Body of pancreas (tissue), 4 donors: ENCODE data around the gene CLPSL1. TPM values are rescaled to one million over a fixed set of nuclear protein-coding genes. Genes with fewer than 3 reads are reported as not detected.

Source experiments
- ATAC-seq: fragments of 150-250 bp; one replicate; pipeline ENCODE4 v1.9.1; 2016
- DNase-seq, 4 donors: peaks; one replicate each; pipeline ENCODE4 v3.0.0-alpha.2; 2019
- H3K27ac ChIP-seq, 4 donors: fragments of 200-600 bp; sonication (generic); 1 replicate in 3 of 4; 2 replicates in 1 of 4; pipeline versions ENCODE4 v1.5.1 to v1.6.1; 2016 to 2019; ENCODE audit warnings: mild to moderate bottlenecking in 1 of 4, mixed read lengths in 1 of 4, moderate library complexity in 1 of 4
- H3K27me3 ChIP-seq, 2 donors: fragments of 200-600 bp; sonication (generic); one replicate each; pipeline ENCODE4 v1.6.0; 2016; ENCODE audit warnings: mild to moderate bottlenecking in 1 of 2
- H3K36me3 ChIP-seq, 2 donors: fragments of 200-600 bp; sonication (generic); replicated peaks in 1 of 2; 2 replicates each; pipeline ENCODE4 v1.5.1; 2016; ENCODE audit warnings: low read depth in 2 of 2; ENCODE audit not compliant: insufficient read depth in 1 of 2
- H3K4me1 ChIP-seq: fragments of 200-600 bp; sonication (generic); one replicate; pipeline ENCODE4 v1.6.0; 2016
- H3K4me3 ChIP-seq, 2 donors: fragments of 200-600 bp; sonication (generic); 1 replicate in 1 of 2; 2 replicates in 1 of 2; pipeline ENCODE4 v1.5.1; 2016 to 2019
- H3K9me3 ChIP-seq, 3 donors: fragments of 200-600 bp; sonication (generic); 1 replicate in 2 of 3; 2 replicates in 1 of 3; pipeline ENCODE4 v1.5.1; 2016
- POLR2A ChIP-seq, 3 donors: fragments of 450-650 bp; IDR thresholded peaks; one replicate each; pipeline ENCODE4 v1.6.1; 2016; ENCODE audit warnings: antibody characterized with exemption in 3 of 3, mild to moderate bottlenecking in 2 of 3
- WGBS, 2 donors: methylation state at CpG; one replicate each; pipeline ENCODE4 v1.1.5; 2017; 5-methylcytosine and 5-hydroxymethylcytosine counted together
- intact Hi-C: fragments of 100-400 bp; cut with DNase I; formaldehyde crosslinking; loops from one replicate; pipeline ENCODE4 v1.15.1; 2023
- total RNA-seq, 2 donors: library from RNA; depleted of rRNA; stranded (reverse); fragments of >200 nt; gene quantifications; one replicate each; pipeline ENCODE4 v1.1.0, GENCODE V29; 2016
- TF ChIP-seq, protein P1 (sequence below), 7 experiments: fragments of 450-650 bp in 4 of 7; fragments of 200-600 bp in 3 of 7; sonication (generic) in 3 of 7; IDR thresholded peaks; one replicate each; pipeline ENCODE4 v1.5.1; 2016 to 2019; ENCODE audit warnings: antibody characterized with exemption in 7 of 7

The CLPSL1 gene
- total RNA-seq, 2 donors from 2014 or later: 7.8 to 11.9 TPM

- no peak for ATAC-seq
- DNase-seq: no peak
- no peak overlapping the region for H3K27ac ChIP-seq
- peaks cover 15% of the 10 kb centered on the region for H3K4me1 ChIP-seq
- H3K36me3 ChIP-seq: no peaks in the 10 kb centered on the region
- no peak for TF ChIP-seq POLR2A (IDR thresholded peaks at IDR 0.05)
- TF ChIP-seq, protein P1, sequence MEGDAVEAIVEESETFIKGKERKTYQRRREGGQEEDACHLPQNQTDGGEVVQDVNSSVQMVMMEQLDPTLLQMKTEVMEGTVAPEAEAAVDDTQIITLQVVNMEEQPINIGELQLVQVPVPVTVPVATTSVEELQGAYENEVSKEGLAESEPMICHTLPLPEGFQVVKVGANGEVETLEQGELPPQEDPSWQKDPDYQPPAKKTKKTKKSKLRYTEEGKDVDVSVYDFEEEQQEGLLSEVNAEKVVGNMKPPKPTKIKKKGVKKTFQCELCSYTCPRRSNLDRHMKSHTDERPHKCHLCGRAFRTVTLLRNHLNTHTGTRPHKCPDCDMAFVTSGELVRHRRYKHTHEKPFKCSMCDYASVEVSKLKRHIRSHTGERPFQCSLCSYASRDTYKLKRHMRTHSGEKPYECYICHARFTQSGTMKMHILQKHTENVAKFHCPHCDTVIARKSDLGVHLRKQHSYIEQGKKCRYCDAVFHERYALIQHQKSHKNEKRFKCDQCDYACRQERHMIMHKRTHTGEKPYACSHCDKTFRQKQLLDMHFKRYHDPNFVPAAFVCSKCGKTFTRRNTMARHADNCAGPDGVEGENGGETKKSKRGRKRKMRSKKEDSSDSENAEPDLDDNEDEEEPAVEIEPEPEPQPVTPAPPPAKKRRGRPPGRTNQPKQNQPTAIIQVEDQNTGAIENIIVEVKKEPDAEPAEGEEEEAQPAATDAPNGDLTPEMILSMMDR (IDR thresholded peaks at IDR 0.05): no peak
- H3K4me3 ChIP-seq: no peak overlapping the region
- intact Hi-C loops: no loop called here
- 70 to 79% methylated on average over 3 of the region's 3 CpGs for WGBS, 2 donors
- no peaks in the 10 kb centered on the region for H3K9me3 ChIP-seq
- H3K27me3 ChIP-seq: no peaks in the 10 kb centered on the region
These were observed 27.9 kb downstream of the CLPSL1 start for GRCh38 chr6:35808688-35809087.

GRCh38 chr6:35809809-35810208 lies 29.0 kb downstream of the CLPSL1 start:
- no peak for DNase-seq
- H3K4me1 ChIP-seq: peaks cover 15% of the 10 kb centered on the region
- no peak overlapping the region for H3K27ac ChIP-seq
- intact Hi-C loops: no loop called here
- H3K36me3 ChIP-seq: no peaks in the 10 kb centered on the region
- H3K9me3 ChIP-seq: no peaks in the 10 kb centered on the region
- 78 to 79% methylated on average over 5 of the region's 5 CpGs for WGBS, 2 donors
- ATAC-seq: no peak
- TF ChIP-seq, protein P1 (IDR thresholded peaks at IDR 0.05): no peak
- no peak for TF ChIP-seq POLR2A (IDR thresholded peaks at IDR 0.05)
- no peaks in the 10 kb centered on the region for H3K27me3 ChIP-seq
- H3K4me3 ChIP-seq: no peak overlapping the region

DNA sequence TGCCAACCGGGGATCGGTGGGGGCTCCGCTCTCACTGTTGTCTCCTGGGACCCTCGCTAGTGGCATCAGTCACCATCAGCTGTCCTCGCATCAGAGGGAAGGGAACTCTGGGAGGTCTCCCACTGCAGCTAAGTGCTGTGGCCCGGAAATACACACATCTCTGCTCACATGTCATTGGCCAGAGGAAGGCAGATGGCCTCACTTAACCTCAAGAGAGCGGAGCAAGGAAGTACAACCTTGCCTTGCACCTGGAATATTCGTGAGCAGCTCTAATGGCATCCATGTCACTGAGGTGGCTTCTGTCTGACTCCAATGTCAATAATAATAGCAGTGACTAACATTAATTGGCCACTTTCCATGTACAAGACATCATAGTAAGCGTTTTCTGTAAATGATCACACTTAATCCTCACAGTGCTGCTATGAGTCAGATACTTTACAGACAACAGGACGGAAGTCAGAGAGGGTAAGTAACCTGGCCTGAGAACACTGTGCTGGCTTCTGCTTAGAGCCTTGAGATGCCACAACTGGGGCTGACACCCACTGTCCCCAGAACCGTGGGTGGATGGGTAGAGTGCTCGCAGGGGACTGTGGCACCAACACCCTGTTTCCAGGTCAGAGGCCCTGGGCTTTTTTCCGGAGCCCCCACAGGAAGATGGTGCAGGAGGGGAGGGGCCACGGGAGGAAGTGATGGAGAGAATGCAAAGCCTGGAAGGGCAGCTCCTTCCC lies 30.3 kb downstream of the CLPSL1 start:
- WGBS, 2 donors: 68 to 78% methylated on average over 11 to 14 of the region's 14 CpGs
- ATAC-seq: peak; percentile 72

DNA sequence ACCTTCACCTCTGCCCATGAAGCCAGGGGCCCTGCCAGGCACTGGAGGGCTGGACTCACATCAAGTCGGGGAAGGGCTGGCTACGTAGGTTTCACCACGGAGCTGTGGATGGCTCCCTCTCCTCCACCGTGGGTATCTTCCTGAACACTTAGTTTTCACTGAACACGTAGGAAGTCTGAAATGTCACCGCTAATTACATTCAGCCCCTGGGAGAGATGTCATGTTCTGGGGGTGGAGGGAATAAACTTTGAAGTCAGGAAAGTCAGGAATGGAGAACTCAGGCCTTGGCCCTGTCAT lies 30.8 kb downstream of the CLPSL1 start:
- Histone ChIP-seq H3K27ac (peak overlapping the region in 2 of 4 donors; percentile 11 to 42), H3K4me1 (peaks cover 8% of the 10 kb centered on the region), H3K36me3 (no peaks in the 10 kb centered on the region), H3K9me3 (no peaks in the 10 kb centered on the region), H3K27me3 (no peaks in the 10 kb centered on the region), H3K4me3 (no peak overlapping the region)
- intact Hi-C loops: no loop called here
- 77 to 80% methylated on average over 3 to 6 of the region's 6 CpGs for WGBS, 2 donors
- no peak for ATAC-seq
- no peak for TF ChIP-seq POLR2A (IDR thresholded peaks at IDR 0.05)
- TF ChIP-seq, protein P1 (IDR thresholded peaks at IDR 0.05): no peak
- no peak for DNase-seq

More for the DNA sequence above, 30.3 kb downstream of the CLPSL1 start:
- Histone ChIP-seq H3K4me3 (no peak overlapping the region), H3K36me3 (no peaks in the 10 kb centered on the region), H3K27ac (peak overlapping the region in 3 of 4 donors; percentile 2 to 42 (median 11)), H3K9me3 (no peaks in the 10 kb centered on the region), H3K27me3 (no peaks in the 10 kb centered on the region), H3K4me1 (peaks cover 8% of the 10 kb centered on the region)
- peak in 2 of 4 donors; percentile 34 to 56 for DNase-seq
- TF ChIP-seq, protein P1 (IDR thresholded peaks at IDR 0.05): no peak
- TF ChIP-seq POLR2A (IDR thresholded peaks at IDR 0.05): no peak
- intact Hi-C loops: no loop called here

GRCh38 chr6:35817515-35817914 lies 36.7 kb downstream of the CLPSL1 start:
- Histone ChIP-seq H3K4me1 (no peaks in the 10 kb centered on the region), H3K27me3 (no peaks in the 10 kb centered on the region), H3K27ac (no peak overlapping the region), H3K36me3 (no peaks in the 10 kb centered on the region), H3K9me3 (no peaks in the 10 kb centered on the region), H3K4me3 (no peak overlapping the region)
- TF ChIP-seq, protein P1 (IDR thresholded peaks at IDR 0.05): no peak
- TF ChIP-seq POLR2A (IDR thresholded peaks at IDR 0.05): no peak
- ATAC-seq (no peak), DNase-seq (no peak)
- intact Hi-C loops: no loop called here
